Glutamatergic neuron (in vitro differentiated cells): ENCODE measurements around the gene IMP4. TPM values are rescaled to one million over a fixed set of nuclear protein-coding genes. Genes with fewer than 3 reads are reported as not detected.
A peak's percentile ranks its signal among the peaks of the same experiment; 100 is the strongest.

Experiments used
- DNase-seq: peaks from one replicate; pipeline ENCODE4 v3.0.0; 2022
- H3K27ac Mint-ChIP-seq: one replicate; pipeline ENCODE4 v1.8.0; 2020; ENCODE audit warnings: mild to moderate bottlenecking, mixed read lengths, inconsistent platforms; ENCODE audit not compliant: unreplicated experiment
- H3K27me3 Mint-ChIP-seq: one replicate; pipeline ENCODE4 v1.8.0; 2020; ENCODE audit warnings: mild to moderate bottlenecking, moderate library complexity, mixed read lengths, inconsistent platforms; ENCODE audit not compliant: unreplicated experiment
- H3K36me3 Mint-ChIP-seq: one replicate; pipeline ENCODE4 v1.8.0; 2020; ENCODE audit warnings: mild to moderate bottlenecking, mixed read lengths, inconsistent platforms; ENCODE audit not compliant: unreplicated experiment
- H3K4me1 Mint-ChIP-seq: one replicate; pipeline ENCODE4 v1.8.0; 2020; ENCODE audit warnings: mild to moderate bottlenecking, low read depth, mixed read lengths, inconsistent platforms; ENCODE audit not compliant: unreplicated experiment
- H3K4me3 Mint-ChIP-seq: one replicate; pipeline ENCODE4 v1.8.0; 2020; ENCODE audit warnings: mild to moderate bottlenecking, mixed read lengths, inconsistent platforms; ENCODE audit not compliant: unreplicated experiment
- H3K9me3 Mint-ChIP-seq: one replicate; pipeline ENCODE4 v1.8.0; 2020; ENCODE audit warnings: mild to moderate bottlenecking, moderate library complexity, mixed read lengths, inconsistent platforms; ENCODE audit not compliant: unreplicated experiment
- total RNA-seq: library from RNA; stranded (reverse); fragmentation: NEBNext Ultra II Directional; extraction: Animal tissue kit (Norgen Biotek cat#: 25700); gene quantifications from one replicate; pipeline ENCODE4 v1.2.1, GENCODE V29; 2021; ENCODE audit not compliant: unreplicated experiment
- TF ChIP-seq, protein P1 (sequence below): fragments of 200-600 bp; sonication (generic); IDR thresholded peaks from one replicate; pipeline ENCODE4 v1.5.0; 2021; ENCODE audit not compliant: partially characterized antibody, unreplicated experiment

The IMP4 gene
- total RNA-seq, 1 donor from 2014 or later: 48.3 TPM

DNA sequence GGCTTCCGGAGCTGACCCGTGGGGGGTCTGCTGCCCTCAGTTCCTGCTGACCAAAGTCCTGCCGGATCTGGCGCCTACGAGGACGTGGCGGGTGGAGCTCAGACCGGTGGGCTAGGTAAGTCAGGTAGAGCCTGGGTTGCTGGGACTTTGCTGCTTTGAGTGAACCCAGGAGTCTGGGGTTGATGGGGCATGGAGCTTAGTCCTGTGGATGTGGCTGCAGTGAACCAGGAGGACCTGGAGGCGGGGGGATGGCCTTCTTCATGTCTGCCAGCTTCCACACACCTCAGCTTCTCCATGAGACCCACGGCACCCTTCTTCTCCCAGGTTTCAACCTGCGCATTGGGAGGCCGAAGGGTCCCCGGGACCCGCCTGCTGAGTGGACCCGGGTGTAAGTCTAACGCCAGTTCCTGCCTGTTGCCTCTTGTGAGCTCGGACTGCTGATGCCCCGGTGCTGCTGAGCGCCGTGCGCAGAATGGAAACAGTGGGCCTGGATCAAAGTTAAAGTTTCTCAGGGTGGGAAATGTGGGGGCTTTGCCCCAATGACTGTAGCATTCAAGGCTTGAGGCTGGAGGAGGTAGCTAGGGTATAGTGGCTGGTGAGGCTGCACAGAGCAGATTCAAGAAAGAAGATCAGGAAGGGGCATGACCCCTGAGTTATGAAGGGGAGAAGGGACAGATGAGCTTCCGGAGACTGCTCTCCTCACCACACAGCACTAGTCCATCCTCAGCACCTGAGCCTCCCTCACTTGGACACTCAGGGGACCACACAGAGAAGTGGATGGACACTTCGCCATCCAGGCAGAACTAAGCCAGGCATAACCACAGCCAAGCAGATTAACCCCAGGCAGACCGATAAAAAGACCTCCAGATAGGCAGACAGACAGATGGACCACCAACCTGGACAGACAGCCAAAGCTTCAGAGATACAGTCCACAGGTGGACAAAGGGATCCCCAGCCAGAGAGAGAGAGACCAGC, 30.4 kb downstream of the IMP4 start:
- Mint-ChIP-seq H3K4me3 (peak overlapping the region; percentile 93), H3K27ac (peak overlapping the region; percentile 83), H3K4me1 (peaks cover 13% of the 10 kb centered on the region), H3K9me3 (peaks cover 17% of the 10 kb centered on the region), H3K36me3 (peaks cover 24% of the 10 kb centered on the region), H3K27me3 (peaks cover 12% of the 10 kb centered on the region)
- DNase-seq: no peak
- TF ChIP-seq, protein P1, sequence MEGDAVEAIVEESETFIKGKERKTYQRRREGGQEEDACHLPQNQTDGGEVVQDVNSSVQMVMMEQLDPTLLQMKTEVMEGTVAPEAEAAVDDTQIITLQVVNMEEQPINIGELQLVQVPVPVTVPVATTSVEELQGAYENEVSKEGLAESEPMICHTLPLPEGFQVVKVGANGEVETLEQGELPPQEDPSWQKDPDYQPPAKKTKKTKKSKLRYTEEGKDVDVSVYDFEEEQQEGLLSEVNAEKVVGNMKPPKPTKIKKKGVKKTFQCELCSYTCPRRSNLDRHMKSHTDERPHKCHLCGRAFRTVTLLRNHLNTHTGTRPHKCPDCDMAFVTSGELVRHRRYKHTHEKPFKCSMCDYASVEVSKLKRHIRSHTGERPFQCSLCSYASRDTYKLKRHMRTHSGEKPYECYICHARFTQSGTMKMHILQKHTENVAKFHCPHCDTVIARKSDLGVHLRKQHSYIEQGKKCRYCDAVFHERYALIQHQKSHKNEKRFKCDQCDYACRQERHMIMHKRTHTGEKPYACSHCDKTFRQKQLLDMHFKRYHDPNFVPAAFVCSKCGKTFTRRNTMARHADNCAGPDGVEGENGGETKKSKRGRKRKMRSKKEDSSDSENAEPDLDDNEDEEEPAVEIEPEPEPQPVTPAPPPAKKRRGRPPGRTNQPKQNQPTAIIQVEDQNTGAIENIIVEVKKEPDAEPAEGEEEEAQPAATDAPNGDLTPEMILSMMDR: peak; percentile 70

DNA sequence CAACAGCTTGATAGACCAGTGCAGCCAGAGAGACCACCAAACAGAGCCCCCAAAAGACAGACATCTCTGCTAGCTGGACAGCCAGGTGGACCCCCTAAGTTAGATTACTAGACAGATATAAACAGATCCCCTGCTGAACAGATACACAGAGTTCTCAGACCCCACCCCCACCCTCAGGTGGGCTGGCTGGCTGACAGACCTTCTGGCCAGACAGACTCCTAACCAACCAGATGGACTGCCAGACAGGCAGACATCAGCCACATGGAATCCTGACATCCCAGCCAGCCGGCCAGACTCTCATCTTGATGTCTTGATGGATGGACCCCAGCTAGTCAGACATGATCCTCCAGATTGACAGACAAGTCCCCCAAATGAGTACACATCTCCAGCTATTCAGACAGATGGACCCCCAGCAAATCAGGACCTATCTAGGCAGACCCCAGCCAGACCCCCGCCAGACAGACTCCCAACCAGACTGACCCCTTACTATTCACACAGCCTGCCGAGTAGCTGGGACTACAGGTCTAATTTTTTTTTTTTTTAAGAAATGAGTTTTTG, 31.2 kb downstream of the IMP4 start:
- peaks cover 23% of the 10 kb centered on the region for H3K36me3 Mint-ChIP-seq
- H3K9me3 Mint-ChIP-seq: peaks cover 17% of the 10 kb centered on the region
- no peak for DNase-seq
- H3K4me3 Mint-ChIP-seq: peak overlapping the region; percentile 93
- peak overlapping the region; percentile 38 for H3K27ac Mint-ChIP-seq
- peaks cover 12% of the 10 kb centered on the region for H3K27me3 Mint-ChIP-seq
- H3K4me1 Mint-ChIP-seq: peaks cover 13% of the 10 kb centered on the region
- TF ChIP-seq, protein P1: no peak

DNA sequence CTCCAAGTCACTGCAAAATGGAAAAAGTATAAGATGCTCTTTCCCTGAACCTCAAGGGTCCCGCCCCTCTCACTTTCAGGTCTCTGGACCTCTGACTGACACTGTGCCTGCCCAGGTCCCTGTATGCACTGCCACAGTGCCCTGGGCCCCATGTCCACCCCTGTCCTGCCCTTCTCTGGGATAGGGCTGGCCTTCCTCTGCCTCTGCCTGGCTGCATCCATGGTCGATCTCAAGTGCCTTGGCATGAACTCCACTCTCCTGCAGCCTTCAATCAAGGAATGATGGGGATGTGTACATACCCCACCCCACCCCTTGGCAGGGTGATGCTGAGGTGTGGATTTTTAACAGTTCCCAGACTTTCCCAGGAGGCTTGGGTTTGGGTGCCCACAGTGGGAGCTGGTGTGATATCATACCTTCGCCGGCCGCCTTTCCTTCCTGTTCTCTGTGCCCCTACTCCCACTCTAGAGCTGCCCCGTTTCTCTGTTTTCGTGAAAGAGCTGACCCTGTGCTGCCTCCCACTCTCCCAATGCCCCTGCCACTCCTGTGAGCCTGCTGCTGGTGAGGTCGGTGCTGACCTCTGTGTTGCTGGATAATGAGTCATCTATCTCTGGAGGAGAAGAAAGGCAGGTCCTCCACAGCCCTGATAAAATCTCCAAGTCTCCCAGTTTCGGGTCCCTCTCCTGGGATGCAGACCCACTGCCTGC, 32.0 kb downstream of the IMP4 start:
- H3K4me3 Mint-ChIP-seq: peak overlapping the region; percentile 74
- H3K27ac Mint-ChIP-seq: peak overlapping the region; percentile 79
- no peak for DNase-seq
- H3K27me3 Mint-ChIP-seq: peaks cover 12% of the 10 kb centered on the region
- TF ChIP-seq, protein P1: no peak
- H3K4me1 Mint-ChIP-seq: peaks cover 13% of the 10 kb centered on the region
- peaks cover 17% of the 10 kb centered on the region for H3K9me3 Mint-ChIP-seq
- H3K36me3 Mint-ChIP-seq: peaks cover 23% of the 10 kb centered on the region

DNA sequence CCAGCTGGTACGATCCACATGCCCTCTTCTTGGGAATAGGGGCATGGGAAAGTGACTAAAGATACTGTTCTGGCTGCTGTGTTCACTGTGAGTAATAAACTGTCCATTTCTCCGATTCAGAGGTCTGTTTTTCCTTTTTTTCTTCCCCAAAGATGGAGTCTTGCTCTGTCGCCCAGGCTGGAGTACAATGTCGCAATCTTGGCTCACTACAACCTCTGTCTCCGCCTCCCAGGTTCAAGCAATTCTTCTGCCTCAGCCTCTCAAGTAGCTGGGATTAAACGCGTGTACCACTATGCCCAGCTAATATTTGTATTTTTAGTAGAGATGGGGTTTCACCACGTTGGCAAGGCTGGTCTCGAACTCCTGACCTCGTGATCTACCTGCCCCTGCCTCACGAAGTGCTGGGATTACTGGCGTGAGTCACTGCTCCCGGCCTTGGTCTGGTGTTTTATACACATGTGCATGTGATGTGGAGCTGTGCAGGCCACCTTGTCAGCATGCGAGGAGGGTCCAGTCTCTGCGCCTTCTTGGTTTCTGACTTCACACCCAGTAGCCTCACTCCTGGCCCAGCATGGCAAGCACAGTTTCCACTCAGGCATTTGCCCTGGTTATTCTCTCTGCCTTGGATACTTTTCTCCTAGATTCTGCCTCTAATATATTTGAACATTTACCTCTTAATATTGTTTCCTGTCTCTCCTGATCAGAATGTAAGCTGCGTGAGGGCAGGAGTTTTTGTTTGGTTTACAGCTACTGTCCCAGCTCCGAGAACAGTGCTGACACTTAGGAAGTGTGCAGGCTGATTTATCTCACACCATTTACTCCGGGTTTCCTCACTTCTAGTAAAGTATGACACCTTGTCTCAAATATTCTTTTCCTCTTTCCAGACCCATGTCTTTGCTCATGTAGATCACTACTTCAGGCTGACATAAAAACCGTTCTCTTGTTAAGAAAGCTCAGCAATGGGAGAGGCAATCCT, 32.9 kb downstream of the IMP4 start:
- peak overlapping the region; percentile 33 for H3K27ac Mint-ChIP-seq
- no peak overlapping the region for H3K4me3 Mint-ChIP-seq

More for the DNA sequence above, 32.9 kb downstream of the IMP4 start:
- Mint-ChIP-seq H3K4me1 (peaks cover 13% of the 10 kb centered on the region), H3K27me3 (peaks cover 14% of the 10 kb centered on the region), H3K9me3 (peaks cover 17% of the 10 kb centered on the region), H3K36me3 (peaks cover 23% of the 10 kb centered on the region)
- TF ChIP-seq, protein P1: no peak
- DNase-seq: no peak
